GM19043 (cell line): Measurements from ENCODE around the gene POLN.

Experiments used
- ATAC-seq: cut with Tn5 transposase; IDR thresholded peaks from one replicate; pipeline ENCODE4 v1.9.1; 2021; ENCODE audit warnings: low read depth; ENCODE audit not compliant: unreplicated experiment

The POLN gene

DNA sequence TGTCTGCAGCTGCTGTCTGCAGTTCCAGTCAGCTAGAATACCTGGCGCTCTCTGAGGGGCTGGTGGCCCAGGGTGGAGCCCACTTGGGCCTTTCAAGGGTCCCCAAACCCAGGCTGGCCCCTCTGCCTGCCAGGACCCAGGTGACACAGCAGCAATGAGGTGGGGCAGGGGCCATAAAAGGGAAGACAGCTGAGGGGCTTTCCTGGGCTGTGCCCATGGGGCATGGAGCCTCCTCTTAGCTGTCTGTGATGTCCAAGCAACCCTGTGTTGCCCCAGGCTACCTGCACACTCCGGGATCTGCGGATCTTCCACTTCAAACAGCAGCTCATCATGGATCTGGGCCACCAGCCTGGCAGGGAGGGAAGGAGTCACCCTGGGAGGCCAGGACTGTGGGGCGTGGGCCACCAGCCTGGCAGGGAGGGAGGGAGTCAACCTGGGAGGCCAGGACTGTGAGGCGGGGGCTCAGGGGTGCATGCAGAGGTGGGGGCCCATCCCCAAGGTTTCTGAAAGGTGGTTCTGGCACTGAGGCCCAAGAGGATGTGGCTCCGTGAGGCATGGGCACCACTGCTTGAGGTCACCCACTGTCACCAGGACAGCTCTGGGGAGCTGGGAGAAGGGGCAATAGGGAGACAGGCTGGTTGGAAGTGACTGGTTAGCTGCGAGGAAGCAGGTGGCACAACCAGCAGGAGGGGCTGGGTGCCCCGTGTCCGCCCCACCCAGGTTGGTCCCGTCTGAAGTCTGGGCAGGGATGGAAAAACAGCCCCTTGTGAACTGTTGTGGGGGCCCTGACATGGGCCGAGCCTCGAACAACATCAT is 166.5 kb downstream of the POLN start:
- ATAC-seq: no peak

DNA sequence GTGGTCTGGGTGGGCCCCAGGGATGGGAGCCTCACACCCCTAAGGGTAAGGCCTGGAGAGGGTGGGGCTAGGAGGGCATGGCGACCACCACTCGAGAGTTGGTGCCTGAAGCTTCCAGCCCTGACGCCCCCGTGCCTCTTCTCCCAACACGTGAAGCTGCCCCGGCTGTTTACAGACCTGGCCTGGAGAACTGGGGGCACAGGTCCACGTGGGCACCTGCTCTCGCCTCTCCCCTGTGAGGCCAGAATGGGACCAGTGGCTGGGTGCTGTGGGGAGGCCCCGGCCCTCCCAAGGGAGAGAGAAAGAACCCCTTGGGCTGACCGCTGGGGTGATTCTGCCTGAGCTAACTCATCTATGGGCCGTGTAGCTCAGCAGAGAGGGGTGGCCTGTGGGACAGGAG is 167.3 kb downstream of the POLN start:
- ATAC-seq: no peak

DNA sequence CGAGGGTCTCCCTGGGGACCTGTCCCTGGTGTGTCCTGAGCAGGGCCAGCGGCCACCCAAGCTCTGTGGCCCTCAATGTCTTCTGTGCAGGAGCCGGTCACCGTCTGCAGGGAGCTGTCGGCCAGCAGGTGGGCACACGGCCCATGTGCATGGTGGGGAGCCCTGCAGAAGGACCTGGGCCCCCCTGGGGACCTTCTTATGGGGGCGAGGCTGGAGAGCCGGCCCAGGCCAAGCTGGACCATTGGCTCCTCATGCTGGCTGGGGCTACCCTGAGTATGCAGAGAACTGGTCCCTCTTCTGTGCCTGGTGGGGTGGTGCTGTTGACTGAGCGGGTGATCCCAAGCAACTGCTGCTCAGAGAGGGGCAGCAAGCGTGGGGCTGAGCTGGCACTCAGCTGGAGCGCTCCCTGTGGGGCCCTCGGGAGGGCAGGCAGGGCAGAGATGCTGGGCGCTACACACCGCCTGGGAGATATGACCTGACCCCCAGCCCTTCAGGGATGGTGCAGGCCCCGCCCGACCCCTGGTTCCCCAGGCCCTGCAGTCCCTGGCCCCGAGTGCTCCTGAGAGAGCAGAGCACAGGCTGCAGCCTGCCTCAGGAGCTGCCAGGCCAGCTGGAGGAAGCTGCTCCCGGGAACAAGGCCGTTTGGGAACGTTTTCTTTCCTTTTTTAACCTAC is 168.0 kb downstream of the POLN start:
- no peak for ATAC-seq

DNA sequence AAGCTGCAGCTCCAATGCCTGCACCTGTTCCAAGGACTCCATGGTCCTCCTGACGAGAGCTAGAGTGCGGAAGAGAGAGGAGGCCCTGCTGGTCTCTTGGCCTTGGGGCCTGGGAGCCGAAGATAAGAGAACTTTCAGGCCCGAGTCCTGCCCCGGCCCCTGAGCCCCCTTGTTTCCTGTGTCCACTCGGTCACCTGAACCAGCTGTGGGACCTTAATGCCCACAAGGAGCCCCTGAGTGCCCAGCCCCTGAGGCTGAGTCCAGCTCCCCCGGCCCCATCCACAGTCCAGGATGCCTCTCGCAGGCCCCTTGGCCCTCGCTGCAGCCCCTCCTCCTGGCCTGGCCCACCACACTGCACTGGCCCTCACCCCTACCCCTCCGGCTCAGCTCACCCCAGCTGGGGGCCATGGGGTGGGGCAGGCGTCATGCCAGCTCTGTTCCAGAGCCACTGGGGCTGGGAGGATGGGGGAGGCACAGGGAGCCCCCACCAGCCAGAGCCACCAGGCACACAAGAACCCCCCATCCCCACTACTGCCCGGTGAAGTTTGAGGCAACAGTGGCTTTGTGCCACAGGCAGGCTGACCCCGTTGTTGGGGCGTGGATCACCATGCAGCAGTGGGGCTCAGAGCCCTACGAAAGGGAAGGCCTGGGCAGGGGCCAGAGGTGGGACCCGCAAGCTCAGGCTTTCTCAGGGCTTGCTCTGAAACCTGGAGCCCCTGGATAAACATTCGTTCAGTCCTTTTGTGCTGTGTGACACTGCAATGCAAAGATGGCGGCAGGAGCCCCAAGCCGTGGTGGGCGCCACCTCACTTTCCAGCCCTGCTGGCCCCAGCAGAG is 168.7 kb downstream of the POLN start:
- ATAC-seq: no peak

DNA sequence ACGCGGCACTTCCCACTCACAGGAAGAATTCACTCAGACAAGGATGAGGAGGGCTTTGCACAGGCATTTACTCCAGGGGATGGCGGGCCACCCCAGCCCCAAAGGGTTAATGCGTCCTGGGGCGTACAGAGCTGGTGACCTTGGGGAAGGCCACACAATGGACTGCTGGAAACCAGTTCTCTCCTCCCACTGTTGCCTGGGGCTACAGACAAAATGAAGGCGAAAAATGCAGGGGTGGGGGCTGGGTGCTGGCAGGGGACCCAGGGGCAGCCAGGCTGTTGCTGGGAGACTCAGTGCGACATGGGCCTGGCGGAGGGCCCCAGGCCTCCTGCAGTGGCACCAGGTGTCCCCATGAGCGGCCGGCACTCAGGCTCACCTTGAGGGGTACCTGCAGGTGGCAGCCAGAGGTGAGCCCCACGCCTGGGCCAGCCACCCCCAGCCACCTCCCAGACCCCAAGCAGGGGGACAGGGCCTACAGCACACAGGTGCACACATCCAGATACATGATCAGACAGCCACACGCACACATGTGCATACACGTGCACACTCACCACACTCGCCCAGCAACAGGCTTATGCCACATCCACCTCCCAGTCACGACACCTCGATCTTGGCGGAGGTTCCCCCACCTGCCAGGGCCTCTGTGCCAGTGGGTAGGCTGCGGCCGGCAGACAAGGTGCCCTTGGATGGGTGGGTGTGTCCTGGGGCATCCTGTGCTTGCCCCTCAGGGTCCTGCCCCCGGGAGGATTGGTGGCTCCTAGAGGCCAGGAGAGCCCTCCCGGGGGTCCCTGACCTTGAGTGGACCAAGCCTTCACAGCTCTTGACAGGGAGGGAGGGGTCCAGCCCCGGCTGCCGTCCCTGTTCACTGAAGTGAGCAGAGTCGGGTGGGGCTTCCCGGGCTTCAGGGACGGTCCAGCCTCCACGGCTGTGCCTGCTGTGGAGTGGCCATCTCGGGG is 169.7 kb downstream of the POLN start:
- ATAC-seq: no peak

DNA sequence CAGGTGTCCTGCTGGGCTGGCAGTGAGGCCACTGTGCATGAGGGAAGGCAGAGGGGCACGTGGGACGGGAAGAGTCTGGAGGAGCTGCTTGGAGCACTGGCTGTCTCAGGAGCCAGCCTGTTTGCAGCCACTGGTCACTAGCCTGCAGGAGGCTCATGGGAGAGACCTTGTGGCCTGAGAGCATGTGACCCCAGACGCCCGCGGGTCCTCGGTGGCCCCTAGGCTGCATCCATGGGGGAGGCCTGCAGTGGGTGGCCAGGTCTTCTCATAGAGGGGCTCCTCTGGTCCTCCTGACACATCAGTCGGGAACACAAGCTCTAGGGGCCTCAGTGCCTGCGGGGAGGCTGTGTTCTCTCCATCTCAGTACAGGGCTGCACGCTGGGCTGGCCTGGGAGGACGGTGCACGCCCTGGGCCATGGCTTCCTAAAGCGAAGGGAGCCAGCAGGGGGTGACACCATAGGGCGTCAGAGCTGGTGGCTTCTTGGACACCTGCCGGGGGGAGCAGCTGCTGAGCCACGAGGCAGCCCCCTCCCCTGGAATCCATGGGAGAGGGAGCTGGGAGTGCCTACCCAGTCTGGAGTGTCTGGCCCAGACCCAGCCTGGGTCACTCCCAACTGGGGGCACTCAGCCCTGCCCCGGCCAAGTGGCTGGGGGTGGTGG is 170.5 kb downstream of the POLN start:
- no peak for ATAC-seq

DNA sequence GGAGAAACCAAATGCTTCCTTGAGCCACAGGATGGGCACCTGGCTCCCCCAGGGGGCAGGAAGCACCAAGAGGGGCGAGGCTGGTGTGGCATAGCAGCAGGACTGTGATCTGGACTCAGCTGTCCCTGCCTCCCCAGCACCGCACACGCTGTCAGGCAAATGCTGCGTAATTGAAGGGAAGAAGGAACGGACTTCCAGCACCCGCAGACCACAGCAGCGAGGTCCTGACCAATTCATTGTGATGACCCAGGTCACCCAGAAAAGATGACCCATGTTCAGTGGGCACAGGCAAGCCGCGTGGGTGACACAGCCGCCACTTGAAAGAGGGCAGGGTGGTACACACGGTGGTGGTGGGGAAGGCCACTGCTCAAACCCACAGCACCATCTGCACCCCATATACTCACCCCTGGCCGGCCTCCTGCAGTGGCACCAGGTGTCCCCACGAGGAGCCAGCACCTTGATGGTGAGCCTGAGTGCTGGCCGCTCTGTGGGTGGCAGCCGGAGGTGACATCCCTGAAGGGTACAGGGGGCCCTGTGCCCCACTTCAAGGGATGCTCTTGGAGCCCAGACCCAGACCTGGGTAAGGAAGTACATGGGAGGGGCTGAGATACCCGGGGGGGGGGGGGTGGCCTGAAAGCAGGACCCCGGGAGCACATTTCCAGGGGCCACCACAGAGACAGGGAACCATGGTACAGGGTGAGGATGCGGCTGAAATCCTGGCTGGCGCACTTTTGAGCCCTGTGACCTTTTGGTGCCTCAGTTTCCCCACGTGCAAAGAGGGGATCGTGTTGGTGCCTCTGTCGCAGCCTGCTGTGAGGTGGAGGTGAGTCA is 171.3 kb downstream of the POLN start:
- ATAC-seq: no peak

DNA sequence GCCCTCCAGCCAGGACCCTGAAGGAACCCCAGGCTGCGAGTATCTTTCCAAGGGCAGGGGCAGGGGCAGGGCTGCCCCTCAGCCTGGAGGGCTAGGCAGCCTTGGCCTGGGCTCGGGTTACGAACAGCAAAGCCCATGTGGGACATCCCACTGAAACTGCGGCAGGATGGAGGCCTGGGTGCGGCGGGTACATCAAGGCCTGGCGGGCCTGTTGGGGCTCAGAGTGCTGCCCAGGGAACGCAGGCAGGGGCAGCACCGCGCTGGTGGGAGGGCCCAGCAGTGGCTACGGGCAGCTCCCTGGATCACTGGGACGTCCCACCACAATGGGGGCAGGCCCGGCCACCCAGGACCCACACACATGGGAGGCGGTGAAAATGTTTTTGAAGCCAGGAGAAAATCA is 171.9 kb downstream of the POLN start:
- ATAC-seq: no peak

DNA sequence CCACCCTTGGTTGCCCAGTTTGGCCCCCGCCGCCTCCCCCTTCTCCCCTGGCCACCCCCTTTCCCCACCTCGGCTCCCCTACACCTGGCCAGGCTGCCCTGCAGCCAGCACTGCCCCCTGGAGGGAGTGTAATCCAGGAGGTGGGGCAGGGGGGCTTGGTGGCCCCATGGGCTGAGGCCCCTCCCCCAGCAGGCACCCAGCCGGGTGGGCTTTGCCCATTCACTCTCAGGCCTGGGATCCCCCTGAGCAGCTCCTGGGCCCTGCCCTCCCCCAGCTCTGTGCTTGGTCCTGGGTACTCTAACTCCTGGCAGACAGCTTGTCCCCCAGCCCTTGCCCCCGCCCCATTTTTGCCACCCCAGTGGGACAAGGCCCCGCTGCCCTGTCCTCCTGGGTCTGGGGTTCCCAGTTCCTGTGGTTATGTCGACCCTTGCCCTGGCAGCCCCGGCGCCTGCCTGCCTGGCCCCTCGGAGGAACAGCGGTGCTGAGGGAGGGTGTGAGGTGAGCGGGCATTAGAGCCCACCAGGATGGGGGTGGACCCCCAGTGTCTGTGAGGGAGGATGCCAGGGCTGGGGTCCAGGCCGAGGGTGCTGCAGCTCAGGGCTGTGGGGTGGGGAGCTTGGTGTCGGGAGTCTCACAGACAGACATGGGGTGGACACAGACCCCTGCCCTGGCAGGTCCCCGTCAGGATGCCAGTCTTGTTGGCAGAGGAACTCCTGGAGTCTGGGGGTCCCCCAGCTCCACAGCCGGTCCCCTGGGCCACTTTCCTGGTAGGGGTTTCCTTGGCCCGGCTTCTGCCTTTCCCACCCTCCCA is 172.6 kb downstream of the POLN start:
- ATAC-seq: no peak

DNA sequence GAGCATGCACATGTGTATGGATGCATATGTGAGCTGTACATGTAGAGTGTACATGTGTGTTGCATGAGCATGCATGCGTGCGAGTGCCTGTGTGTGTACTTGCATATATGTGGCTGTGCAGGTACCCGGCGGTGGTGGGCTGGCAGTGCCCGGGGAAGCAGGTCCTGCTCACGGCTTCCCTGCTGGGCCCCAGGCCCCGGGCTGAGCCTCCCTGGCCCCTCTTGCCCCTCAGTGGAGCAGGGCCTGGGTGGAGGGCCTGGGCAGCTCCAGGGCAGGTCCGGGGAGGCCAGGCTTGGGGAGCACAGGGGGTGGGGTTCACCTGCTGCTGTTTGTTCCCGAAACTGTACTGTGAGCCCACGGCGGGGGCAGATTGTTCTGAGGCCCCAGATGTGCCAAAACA is 173.4 kb downstream of the POLN start:
- no peak for ATAC-seq

DNA sequence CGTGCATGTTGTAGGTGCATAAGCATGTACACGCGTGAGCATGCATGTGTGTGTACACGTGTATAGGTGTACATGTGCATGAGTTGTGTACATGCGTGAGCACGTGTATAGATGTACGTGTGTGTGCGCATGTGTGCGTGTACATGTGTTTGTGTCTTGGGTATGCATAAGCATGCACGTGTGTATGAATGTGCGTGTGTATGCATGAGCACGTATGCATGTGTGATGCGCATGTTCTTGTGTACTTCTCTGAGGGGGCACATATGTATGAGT is 173.8 kb downstream of the POLN start:
- ATAC-seq: no peak

DNA sequence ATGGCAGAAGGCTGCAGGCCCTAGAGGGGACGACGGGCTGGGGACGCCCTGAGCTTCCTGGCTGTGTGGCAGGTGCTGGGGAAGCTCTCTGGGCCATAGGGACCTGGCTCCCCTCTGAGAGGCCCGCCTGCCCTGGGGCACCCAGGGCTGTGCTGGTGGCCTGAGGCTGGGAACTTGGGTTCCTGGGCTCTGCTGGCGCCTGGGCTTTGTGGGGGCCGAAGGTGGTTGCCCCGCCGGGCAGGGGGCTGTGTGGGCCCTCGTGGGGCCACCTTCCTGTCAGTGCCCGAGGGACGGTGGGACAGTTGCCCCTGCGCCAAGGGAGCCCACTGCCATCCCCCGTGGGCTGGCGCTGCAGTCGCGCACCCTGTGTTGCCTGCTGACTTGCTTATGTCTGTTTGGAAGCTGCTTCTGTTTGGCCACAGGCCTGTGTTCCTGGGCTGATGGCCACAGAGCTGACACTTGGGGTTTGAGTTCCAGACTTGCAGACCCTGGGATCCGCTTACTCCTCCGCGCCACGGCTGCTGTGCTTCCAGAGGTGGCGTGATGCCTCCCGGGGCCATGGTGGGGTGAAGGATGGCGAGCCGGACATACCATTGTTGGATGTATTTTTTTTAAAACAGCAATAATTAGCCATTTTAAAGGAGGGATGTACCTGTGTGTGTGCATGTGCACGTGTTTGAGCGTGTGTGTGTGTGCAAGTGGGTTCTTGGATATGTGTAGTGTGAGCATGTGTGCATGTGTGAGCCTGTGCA is 174.3 kb downstream of the POLN start:
- no peak for ATAC-seq

DNA sequence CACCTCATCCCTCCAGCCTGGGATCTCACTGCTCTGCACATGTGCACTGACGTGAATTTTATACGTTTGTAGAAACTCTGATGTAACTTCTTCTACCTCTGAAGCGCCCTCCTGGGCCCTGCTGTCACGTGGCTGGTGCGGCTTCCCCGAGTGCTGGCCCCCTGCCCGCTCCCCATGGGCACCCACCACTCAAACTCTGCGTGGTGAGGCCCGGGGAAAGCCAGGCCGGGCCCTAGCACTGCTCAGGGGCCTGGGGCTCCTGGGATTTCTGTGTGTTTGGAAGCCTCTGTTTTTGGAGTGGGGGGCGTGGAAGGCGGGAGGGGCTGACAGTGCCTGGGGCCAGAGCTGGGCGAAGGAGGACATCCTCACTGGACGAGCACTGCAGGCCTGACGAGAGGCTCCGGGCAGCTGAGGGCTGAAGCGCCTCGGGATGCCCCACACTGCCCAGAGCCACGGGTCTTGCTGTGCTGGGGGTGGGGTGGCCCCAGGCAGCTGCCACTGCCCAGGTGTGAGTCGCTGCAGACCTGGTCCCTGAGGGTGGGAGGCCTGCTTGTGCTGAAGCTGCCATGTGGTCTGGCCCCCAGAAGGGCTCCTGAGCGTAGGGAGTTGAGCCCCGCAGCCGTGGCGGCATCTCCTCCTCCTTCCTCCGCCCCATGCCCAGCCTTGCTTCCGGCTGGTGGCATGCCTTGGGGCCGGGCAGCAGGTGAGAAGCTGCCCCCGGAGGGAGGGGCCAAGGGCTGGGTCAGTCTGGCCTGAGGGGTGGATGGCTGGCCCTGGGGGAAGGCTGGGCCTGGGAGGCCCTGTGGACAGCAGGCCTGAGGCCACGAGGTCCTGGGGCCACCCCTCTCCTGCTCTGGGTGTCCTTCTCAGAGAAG is 175.1 kb downstream of the POLN start:
- no peak for ATAC-seq

DNA sequence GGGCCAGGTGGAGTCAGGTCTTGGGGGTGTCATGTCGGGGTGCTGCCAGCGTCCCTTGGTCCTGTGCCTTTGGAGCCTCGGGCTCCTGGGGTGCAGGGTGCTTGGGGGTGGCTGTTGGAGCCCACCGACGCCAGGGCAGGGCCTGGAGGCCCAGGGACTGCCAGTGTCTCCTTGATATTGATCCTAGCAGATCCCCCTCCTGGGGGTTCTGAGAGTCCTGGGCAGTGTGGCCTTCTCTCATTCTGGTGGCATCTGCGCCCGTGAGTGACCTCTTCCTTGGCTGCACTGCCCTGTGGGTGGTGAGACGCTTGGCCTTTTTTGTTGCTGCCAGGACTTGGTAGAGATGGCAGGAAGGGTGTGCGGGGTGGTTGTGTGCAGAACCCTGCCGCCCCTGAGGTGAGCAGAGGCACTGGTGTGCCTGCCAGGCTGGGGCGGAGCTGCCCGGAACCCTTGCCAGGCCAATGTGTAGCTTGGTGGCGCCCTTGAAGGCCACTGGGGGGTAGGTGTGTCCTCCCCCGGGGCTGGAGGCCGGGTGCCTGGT is 175.8 kb downstream of the POLN start:
- no peak for ATAC-seq

DNA sequence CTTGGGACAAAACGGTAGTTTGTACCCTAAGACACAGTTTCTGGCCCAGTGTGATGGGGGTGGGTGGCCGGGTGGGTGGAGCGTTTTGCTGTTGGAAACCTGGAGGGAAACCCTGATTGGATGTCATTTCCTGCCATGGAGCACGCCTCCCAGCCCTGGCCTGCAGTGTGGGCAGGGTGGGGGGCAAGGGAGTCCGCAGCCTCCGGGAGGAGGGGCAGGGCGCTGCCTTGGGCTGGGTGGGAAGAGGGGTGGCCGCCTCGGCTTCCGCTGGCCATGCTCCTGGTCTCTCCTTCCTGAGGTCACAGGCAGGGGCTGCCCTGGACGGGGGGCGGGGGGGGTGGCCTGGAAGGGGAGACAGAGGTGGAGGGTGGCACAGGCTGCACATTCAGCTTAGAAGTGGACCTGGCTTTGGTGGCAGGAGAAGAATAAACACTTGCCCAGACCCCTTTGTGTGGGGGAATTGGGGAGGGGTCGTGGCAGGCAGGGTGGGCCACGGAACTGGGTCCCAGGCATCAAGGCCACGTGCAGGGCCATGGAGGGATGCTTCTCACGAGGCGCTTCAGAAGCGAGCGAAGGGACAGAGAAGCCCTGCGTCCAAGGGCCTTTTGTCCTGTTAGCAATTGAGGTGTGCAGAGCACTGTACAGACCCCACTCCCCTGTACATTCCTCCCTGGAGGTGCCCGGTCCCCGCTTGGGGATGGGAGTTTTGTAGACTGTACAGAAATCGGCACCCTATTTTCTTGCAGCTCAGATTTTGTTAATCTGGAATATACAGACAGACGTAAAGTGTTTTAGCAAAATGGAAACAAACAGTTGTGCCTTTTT is 176.6 kb downstream of the POLN start:
- no peak for ATAC-seq
